Ramos (cell line): ENCODE data around the gene NHLRC4.

Experiments
- in situ Hi-C: fragments of 300-500 bp; cut with MboI; formaldehyde crosslinking; loops from one replicate; pipeline ENCODE4 v1.14.3; 2022; ENCODE audit warnings: low sequenced_read_pairs; ENCODE audit not compliant: unreplicated experiment

The NHLRC4 gene

GRCh38 chr16:580141-580945 lies 13.5 kb downstream of the NHLRC4 start:
- in situ Hi-C loops, result no loop called here

GRCh38 chr16:580946-581498 lies 14.2 kb downstream of the NHLRC4 start:
- in situ Hi-C loops, result no loop called here

GRCh38 chr16:582218-582613 lies 15.4 kb downstream of the NHLRC4 start:
- in situ Hi-C loops, result no loop called here

DNA sequence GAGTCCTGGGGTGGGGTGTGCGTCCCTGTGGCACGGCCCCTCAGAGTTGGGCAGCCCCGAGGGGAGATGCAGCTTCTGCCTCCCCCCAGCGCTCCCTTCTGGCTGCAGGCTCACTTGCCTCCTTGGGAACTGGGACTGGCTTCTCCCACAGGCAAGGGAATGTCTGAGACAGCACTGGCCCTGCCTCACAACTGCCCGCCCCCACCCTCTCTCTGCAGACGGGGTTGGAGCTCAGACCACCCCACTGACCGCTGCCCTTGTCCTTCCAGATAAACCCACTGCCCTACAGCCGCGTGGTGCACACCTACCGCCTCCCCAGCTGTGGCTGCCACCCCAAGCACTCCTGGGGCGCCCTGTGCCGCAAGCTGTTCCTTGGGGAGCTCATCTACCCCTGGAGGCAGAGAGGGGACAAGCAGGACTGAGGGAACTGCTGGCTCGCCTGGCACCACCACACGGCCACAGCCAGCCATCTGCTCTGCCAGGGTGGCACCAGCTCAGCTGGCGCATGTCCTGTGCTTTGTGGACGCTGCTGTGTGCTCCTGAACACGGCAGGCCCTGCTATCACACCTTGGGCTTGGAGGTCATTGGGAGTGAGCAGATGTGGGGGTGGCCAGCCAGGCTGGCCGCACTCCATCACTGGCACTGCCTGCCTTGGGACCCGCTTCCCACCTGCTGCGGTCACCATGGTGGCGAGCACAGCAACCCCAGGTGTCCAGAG lies 16.0 kb downstream of the NHLRC4 start:
- in situ Hi-C loops, result no loop called here

- in situ Hi-C loops, result no loop called here
These were observed 16.6 kb downstream of the NHLRC4 start for GRCh38 chr16:583470-583814.

DNA sequence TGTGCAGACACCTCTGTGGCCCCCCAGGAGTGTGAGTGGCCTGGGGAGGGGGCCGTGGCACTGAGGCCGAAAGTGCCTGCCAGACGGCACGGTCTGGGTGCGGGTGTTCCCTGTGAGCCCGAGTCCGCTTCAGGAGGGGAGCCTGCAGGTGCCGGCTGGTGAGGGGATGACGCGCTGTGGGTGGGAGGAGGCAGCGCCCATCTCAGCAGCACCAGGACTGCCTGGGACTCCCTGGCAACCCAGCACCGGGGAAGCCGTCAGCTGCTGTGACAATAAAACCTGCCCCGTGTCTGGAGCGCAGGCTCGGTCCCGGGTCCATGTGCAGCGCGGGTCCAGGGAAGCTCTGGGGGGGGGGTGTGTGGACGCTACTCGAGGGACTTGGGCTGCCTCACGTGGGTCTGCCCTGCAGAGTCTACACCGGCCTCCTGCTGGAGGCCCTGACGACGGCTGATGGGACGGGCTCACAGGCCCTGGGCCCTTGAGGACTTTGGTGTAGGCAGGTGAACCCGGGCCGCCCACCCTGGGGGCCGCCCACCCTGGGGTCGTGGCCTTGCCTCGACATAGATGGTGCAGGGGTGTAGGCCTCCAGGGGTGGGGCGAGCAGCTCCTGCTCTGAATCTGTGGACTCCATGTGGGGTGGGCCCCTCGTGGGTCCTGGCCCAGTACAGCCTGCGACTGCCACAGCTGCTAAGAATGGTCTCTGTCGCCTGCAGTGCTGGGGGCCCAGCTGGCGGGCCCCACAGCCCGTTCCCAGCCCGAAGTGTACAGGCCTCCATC lies 17.2 kb downstream of the NHLRC4 start:
- in situ Hi-C loops, result no loop called here

DNA sequence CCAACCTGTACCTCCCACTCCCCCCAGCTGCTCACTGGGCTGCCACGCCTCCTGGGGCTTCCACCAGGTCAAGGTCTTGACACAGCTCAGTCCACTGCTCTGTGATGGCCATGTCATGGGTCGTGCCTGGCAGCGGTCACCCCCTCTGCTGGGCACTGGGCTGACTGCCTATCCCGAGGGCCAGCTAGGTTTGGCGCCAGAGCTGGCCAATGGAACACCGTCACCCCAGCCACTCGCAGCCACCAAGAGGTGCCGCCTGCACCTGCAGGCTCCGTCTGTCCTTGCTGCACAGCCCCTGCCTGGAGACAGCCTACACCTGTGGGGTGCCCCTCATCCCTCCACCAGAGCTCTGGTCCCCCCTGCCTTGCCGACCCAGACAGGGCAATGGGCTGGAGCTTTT lies 18.5 kb downstream of the NHLRC4 start:
- in situ Hi-C loops, result no loop called here

- in situ Hi-C loops, result no loop called here
These were observed 19.3 kb downstream of the NHLRC4 start for GRCh38 chr16:586047-586644.

DNA sequence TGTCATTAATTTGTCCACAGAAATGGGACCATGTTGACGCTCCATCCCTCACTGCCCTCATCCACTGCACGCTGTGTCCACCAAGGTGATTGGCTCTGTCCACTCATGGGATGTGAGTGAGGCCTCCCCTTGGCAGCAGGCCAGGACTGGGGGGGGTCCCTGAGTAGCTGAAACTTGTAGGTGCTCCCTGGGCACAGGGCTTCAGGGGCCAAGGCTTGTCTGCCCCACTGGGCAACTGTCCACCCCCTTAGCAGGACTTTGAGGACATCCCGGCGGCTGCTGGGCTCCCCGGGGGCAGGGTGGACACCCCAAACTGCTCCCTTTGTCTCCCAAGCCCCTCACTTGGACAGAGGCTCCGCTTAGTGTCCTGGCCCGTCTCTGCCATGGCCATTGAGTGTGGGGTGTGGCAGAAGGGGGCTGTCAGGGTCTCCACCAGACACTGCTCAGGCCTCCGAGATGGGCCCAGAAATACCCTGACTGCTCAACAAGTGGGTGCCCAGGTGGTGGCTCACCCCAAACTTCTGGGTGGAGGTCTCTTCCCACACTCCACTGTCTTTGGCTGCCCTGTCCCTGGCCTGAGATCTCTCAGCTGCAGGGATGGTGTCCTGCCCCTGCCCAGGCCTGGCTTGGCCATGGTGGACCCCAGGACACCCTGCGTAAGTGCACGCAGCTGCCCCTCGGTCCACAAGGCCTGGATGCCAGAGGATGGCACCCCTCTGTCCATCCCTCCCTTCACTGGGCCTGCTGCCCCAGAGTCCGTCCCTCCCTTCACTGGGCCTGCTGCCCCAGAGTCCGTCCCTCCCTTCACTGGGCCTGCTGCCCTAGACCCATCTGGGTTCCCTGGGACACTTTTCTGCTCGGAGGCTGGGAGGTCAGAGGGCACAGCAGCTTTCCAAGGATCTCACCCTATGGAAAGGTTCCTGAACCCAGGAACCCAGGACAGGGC lies 20.1 kb downstream of the NHLRC4 start:
- in situ Hi-C loops, result no loop called here

- in situ Hi-C loops, result no loop called here
These were observed 21.8 kb downstream of the NHLRC4 start for GRCh38 chr16:588639-588888.

DNA sequence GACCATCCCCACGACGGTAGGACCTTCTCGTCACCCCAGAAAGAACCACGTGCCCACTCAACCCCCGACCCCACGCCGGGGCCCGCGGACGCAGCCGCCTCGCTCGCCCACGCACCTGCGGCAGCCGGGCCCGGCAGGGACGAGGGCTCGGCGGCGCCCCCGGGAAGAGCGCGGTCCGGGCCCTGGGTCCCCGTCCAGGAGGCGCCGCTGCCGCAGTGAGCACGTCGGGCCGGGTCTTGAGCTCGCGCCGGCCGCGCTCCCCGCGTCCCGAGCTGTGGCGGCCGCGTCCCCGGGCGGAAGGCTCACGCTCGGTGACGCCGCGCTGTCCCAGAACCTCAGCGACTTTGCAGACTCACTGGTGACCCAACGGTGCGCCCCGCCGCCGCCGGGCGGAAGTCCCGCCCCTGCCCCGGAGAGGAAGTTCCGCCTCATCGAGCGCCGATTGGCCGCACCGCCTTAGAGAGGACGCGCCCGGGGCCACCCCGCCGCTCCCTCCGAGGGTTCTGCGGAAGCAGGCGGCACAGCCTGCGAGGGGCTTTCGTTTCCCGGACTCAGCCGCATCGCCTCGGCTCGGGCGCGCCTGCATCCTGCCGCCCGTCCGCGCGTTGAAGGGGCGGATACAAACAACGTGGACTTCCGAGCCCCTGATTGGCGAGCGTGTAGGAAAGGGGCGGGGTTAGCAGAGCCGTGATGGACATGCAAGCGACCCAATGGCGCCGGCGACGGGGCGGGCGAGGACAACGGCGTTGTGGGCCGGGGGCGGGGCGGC lies 22.3 kb downstream of the NHLRC4 start:
- in situ Hi-C loops, result no loop called here

GRCh38 chr16:589658-590187 lies 22.9 kb downstream of the NHLRC4 start, which contains the start of gene RAB40C:
Gene RAB40C (plus strand): TSS chr16:590066. CDS start chr16:590292, 226 bp downstream.
- in situ Hi-C loops, result no loop called here

DNA sequence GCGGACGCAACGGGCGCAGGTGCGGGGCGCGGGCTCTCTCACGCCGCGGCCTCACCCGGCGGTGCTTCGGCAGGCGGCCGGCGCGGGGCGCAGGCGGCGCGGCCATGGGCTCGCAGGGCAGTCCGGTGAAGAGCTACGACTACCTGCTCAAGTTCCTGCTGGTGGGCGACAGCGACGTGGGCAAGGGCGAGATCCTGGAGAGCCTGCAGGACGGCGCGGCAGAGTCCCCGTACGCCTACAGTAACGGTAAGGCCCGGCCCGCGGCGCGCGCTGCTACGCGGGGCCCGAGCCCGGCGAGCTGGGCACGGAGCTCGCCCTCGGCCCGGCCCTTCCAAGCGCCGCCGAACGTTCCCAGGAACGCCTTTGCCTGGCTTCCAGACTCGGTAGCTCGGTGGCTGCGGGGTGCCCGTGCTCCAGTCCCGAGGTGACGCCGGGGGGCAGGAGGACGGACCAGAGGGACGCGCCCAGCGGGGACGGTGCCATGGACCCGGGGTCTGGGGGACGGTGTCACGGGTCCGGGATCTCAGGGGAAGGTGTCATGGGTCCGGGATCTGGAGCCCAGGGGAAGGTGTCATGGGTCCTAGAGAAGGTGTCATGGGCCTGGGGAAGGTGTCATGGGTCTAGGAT lies 23.5 kb downstream of the NHLRC4 start:
- in situ Hi-C loops, result no loop called here

GRCh38 chr16:590815-591200 lies 24.0 kb downstream of the NHLRC4 start:
- in situ Hi-C loops, result no loop called here

DNA sequence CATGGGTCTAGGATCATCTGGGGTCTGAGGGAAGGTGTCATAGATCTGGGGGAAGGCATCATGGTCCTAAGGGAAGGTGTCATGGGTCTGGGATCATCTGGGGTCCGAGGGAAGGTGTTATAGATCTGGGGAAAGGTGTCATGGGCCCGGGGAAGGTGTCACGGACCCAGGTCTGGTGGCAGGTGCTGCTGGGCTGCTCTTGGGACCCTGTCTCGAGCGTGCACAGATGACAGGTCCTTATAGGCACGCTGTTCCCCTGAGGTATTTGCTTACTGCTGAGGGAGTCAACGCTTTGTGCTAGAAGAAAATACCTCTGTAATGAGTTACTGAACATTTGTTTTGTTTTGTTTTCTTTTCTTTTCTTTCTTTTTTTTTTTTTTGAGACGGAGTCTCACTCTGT lies 24.4 kb downstream of the NHLRC4 start:
- in situ Hi-C loops, result no loop called here

- in situ Hi-C loops, result no loop called here
These were observed 25.2 kb downstream of the NHLRC4 start for GRCh38 chr16:591892-592517.

DNA sequence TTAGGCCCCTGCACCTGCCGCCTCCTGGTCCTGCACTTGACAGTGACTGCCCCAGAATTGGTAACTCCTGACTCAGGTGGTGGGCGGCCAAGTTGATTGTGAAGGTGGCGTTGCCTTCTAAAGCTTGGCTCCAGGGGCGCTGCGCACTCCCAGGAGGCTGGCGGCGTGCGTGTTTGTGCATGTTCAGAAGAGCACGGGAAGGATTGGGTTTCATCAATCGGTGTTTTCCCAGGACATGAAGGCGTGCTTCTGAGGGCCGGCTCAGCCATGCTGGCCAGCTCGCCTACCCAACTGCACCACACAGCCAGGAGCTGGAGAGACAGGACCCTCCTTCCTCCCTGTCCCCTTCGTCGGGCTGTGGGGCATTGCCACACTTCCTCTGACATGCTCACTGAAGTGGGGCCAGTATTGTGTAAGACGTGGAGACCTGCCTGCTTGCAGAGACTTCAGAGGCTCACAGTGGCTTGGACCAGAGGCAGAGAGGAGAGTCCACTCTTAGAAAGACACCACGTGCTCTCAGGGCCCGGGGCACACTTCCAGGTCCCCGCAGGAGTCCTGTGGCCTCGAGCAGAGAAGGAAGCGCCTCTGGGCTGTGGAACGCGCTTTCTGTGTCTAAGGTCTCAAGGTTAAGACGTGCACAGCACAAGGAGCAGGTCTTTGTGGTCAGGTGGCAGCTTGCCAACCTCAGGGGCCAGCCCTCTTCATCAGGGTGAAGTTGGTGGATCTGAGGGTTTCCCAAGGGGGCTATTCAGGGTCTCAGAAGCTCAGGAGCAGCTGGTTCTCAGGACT lies 25.9 kb downstream of the NHLRC4 start:
- in situ Hi-C loops, result no loop called here
